Transverse colon (tissue), 4 donors: ENCODE measurements around the gene STEAP2. TPM values are rescaled to one million over a fixed set of nuclear protein-coding genes. Genes with fewer than 3 reads are reported as not detected.
"Not testable (repeated sequence)": the region's sequence is repeated elsewhere in the genome, so short reads cannot be mapped to it uniquely, and the experiment has no call there.

ENCODE experiments used
- DNase-seq: peaks from one replicate; pipeline ENCODE4 v3.0.0-alpha.2; 2019
- H3K27ac ChIP-seq, 4 donors: fragments of 200-600 bp; sonication (generic); 2 replicates each; pipeline ENCODE4 v1.5.1; 2016 to 2018; ENCODE audit warnings: inconsistent platforms in 4 of 4
- H3K27me3 ChIP-seq: fragments of 200-600 bp; sonication (generic); 2 replicates; pipeline ENCODE4 v1.5.1; 2017; ENCODE audit warnings: inconsistent platforms
- H3K36me3 ChIP-seq, 4 donors: fragments of 200-600 bp; sonication (generic); 2 replicates each; pipeline ENCODE4 v1.5.1; 2017 to 2019; ENCODE audit warnings: inconsistent platforms in 4 of 4
- H3K4me1 ChIP-seq, 4 donors: fragments of 200-600 bp; sonication (generic); 2 replicates each; pipeline ENCODE4 v1.5.1; 2017 to 2020; ENCODE audit warnings: inconsistent platforms in 4 of 4
- H3K4me3 ChIP-seq, 4 donors: fragments of 200-600 bp; sonication (generic); 1 replicate in 1 of 4; 2 replicates in 3 of 4; pipeline versions ENCODE4 v1.5.1 to v1.6.1; 2017 to 2019; ENCODE audit warnings: inconsistent platforms in 4 of 4
- H3K9me3 ChIP-seq, 2 donors: fragments of 200-600 bp; sonication (generic); 2 replicates each; pipeline ENCODE4 v1.5.1; 2017 to 2019; ENCODE audit warnings: inconsistent platforms in 2 of 2
- EP300 ChIP-seq: sonication (generic); formaldehyde crosslinking; IDR thresholded peaks from one replicate; pipeline ENCODE4 v1.6.1; 2017; ENCODE audit warnings: antibody characterized with exemption, low read depth
- POLR2A ChIP-seq: fragments of 450-650 bp; IDR thresholded peaks from one replicate; pipeline ENCODE4 v1.6.1; 2016; ENCODE audit warnings: antibody characterized with exemption, mild to moderate bottlenecking, moderate library complexity
- POLR2AphosphoS5 ChIP-seq, 3 donors: sonication (generic); formaldehyde crosslinking; IDR thresholded peaks; one replicate each; pipeline ENCODE4 v1.6.1; 2016; ENCODE audit warnings: antibody characterized with exemption in 3 of 3
- WGBS, 2 donors: methylation state at CpG; one replicate each; pipeline ENCODE4 v1.1.5; 2018; ENCODE audit warnings: low coverage in 1 of 2; 5-methylcytosine and 5-hydroxymethylcytosine counted together
- in situ Hi-C, 4 donors: fragments of 200-750 bp; cut with MboI; loops; one replicate each; pipeline versions ENCODE4 v1.15.0 to v1.15.1; 2017; ENCODE audit warnings: low sequenced_read_pairs in 3 of 4, low pct_ligation_motif_present in 1 of 4, low pct_unique_long_range_greater_than_20kb in 1 of 4
- intact Hi-C: fragments of 100-400 bp; cut with DNase I; formaldehyde crosslinking; loops from one replicate; pipeline ENCODE4 v1.15.1; 2023; ENCODE audit warnings: low total_unique reads
- total RNA-seq, 4 donors: library from RNA; depleted of rRNA; stranded (reverse); fragments of >200 nt; gene quantifications; one replicate each; pipeline ENCODE4 v1.1.0, GENCODE V29; 2016
- TF ChIP-seq, protein P1 (sequence below), 5 experiments: fragments of 200-600 bp in 3 of 5; fragments of 450-650 bp in 2 of 5; sonication (generic) in 3 of 5; IDR thresholded peaks; 1 replicate in 2 of 5; 2 replicates in 3 of 5; pipeline ENCODE4 v1.5.1; 2016 to 2017; ENCODE audit warnings: antibody characterized with exemption in 5 of 5, inconsistent platforms in 3 of 5, mild to moderate bottlenecking in 2 of 5, moderate library complexity in 1 of 5

Gene STEAP2
- total RNA-seq, 4 donors from 2014 or later: 9.2 to 42.9 (median 27.9) TPM

DNA sequence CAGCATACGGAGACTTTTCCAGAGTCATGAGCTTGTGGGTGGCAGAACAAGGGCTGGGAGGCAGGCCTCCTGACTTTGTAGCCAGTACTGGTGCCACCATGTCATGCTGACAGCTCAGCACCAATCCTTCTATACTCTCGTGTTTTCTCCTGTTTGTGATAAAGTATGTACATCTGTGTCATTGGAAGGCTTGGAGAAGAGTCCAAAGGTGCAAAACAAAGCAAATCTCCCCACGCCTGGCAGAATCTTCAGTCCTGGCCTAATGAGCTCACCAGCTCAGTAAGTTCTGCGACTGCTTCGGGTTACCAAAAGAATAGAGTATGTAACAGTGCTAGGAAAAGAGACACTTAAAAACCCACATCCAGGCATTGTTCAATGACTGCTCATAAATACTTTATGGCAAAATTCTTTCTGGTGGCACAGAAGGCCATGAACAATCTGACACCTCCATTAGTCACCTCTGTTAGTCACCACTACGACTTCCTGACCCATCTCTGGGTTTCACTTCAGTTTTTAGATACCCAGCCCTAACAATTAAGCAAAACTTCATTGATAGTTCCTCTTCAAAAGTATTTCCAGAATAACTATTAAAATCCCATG, 32.8 kb upstream of the STEAP2 start:
- H3K4me3 ChIP-seq: no peak overlapping the region
- in situ Hi-C loops: no loop called here
- TF ChIP-seq EP300: no peak
- TF ChIP-seq POLR2AphosphoS5 (IDR thresholded peaks at IDR 0.05): no peak
- no peak for TF ChIP-seq POLR2A
- TF ChIP-seq, protein P1, sequence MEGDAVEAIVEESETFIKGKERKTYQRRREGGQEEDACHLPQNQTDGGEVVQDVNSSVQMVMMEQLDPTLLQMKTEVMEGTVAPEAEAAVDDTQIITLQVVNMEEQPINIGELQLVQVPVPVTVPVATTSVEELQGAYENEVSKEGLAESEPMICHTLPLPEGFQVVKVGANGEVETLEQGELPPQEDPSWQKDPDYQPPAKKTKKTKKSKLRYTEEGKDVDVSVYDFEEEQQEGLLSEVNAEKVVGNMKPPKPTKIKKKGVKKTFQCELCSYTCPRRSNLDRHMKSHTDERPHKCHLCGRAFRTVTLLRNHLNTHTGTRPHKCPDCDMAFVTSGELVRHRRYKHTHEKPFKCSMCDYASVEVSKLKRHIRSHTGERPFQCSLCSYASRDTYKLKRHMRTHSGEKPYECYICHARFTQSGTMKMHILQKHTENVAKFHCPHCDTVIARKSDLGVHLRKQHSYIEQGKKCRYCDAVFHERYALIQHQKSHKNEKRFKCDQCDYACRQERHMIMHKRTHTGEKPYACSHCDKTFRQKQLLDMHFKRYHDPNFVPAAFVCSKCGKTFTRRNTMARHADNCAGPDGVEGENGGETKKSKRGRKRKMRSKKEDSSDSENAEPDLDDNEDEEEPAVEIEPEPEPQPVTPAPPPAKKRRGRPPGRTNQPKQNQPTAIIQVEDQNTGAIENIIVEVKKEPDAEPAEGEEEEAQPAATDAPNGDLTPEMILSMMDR (IDR thresholded peaks at IDR 0.05): no peak
- no peaks in the 10 kb centered on the region for H3K36me3 ChIP-seq
- intact Hi-C loops: no loop called here
- H3K4me1 ChIP-seq: peaks cover 0 to 9% (median under 1%) of the 10 kb centered on the region in 4 donors
- WGBS, 2 donors: 65 to 80% methylated on average over 5 to 6 of the region's 6 CpGs
- H3K9me3 ChIP-seq: no peaks in the 10 kb centered on the region
- H3K27ac ChIP-seq: no peak overlapping the region
- DNase-seq: no peak
- H3K27me3 ChIP-seq: no peaks in the 10 kb centered on the region

DNA sequence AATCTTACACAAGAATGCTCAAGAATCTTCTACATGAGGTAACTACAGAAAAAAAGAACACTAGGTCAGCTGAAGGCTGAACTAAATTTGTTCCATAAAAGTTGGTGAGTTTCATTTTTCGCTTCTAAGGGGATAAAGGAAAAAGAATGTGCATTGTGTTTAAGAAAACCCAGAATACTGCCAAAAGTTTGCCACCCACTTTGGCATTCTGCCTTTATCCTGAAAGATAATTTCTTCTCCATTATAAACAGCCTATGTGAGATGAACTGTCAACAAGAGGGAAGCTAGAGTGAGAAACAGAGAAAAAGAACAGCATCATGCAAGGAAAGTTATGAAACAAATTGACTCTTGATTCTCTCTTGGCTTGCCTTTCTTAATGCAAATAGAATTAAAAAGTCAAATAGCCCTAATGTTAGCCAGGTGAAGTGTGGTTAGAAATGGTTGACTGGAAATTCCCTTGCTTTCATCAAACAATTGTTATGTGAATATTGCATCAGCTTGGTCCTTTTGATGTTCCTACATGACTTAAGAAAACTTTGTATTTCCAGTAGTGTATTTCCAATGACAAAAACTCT, 31.4 kb upstream of the STEAP2 start:
- Histone ChIP-seq H3K27me3 (no peaks in the 10 kb centered on the region), H3K9me3 (no peaks in the 10 kb centered on the region), H3K27ac (no peak overlapping the region), H3K36me3 (no peaks in the 10 kb centered on the region), H3K4me1 (peaks cover 0 to 9% (median 0%) of the 10 kb centered on the region in 4 donors), H3K4me3 (no peak overlapping the region)
- no peak for TF ChIP-seq POLR2AphosphoS5 (IDR thresholded peaks at IDR 0.05)
- TF ChIP-seq EP300: no peak
- TF ChIP-seq, protein P1 (IDR thresholded peaks at IDR 0.05): no peak
- no peak for TF ChIP-seq POLR2A
- intact Hi-C loops (no loop called here), in situ Hi-C loops (no loop called here)
- WGBS, 2 donors: 64 to 66% methylated on average over 1 of the region's 1 CpG
- no peak for DNase-seq

DNA sequence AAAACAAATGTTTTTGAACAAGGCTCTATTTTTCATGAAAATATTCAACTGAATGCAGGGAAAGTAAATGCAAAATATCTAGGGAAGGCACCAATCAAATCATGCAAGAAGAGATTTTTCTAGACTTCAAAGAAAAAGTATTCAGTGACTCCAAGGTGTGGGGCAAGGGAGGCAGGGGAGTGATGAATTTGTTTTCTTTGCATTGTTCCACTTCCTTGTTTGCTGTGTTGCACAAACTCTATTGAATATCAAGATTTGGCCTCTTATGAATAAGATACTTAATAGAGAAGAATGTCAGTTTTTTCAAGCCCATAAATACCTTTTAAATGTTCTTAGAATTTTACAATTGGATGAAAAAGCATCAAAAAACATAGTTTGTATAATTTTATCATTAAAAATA, 30.9 kb upstream of the STEAP2 start:
- in situ Hi-C loops: no loop called here
- no peaks in the 10 kb centered on the region for H3K9me3 ChIP-seq
- no peak overlapping the region for H3K4me3 ChIP-seq
- no peaks in the 10 kb centered on the region for H3K36me3 ChIP-seq
- H3K27ac ChIP-seq: no peak overlapping the region
- TF ChIP-seq POLR2A: no peak
- TF ChIP-seq, protein P1 (IDR thresholded peaks at IDR 0.05): no peak
- no peak for TF ChIP-seq POLR2AphosphoS5 (IDR thresholded peaks at IDR 0.05)
- no peak for TF ChIP-seq EP300
- peaks cover 0 to 9% (median 0%) of the 10 kb centered on the region in 4 donors for H3K4me1 ChIP-seq
- no peaks in the 10 kb centered on the region for H3K27me3 ChIP-seq
- intact Hi-C loops: no loop called here
- DNase-seq: no peak

DNA sequence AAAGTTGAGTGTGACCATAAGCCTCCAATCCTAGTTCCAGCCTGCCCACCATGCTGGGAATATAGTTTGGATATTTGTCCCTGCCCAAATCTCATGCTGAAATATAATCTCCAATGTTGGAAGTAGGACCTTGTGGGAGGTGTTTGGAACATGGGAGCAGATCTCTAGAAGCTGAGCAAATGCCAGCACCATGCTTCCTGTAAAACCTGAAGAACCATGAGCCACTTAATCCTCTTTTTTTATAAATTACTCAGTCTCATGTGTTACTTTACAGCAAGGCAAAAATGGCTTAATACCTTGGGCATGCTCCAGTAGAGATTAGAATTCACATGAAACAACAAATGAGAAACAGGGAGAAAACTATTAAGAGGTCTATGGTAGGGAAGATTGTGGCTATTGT, 30.1 kb upstream of the STEAP2 start:
- Histone ChIP-seq H3K36me3 (no peaks in the 10 kb centered on the region), H3K27me3 (no peaks in the 10 kb centered on the region), H3K27ac (no peak overlapping the region), H3K9me3 (no peaks in the 10 kb centered on the region), H3K4me1 (peaks cover 0 to 9% (median 0%) of the 10 kb centered on the region in 4 donors), H3K4me3 (no peak overlapping the region)
- in situ Hi-C loops (no loop called here), intact Hi-C loops (no loop called here)
- no peak for DNase-seq
- TF ChIP-seq EP300 (no peak), POLR2AphosphoS5 (IDR thresholded peaks at IDR 0.05) (no peak), POLR2A (no peak)
- TF ChIP-seq, protein P1 (IDR thresholded peaks at IDR 0.05): no peak

DNA sequence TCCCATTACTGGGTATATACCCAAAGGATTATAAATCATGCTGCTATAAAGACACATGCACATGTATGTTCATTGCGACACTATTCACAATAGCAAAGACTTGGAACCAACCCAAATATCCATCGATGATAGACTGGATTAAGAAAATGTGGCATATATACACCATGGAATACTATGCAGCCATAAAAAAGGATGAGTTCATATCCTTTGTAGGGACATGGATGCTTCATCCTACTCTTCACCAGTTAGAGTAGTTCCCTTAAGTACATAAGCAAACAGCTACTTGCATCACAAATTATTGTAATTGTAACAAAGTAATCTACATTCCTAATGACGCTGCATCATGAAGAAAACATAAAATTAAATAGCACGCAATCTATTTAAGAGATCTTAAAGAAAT, 25.2 kb upstream of the STEAP2 start:
- intact Hi-C loops, DNase-seq, H3K36me3 ChIP-seq, H3K27ac ChIP-seq, H3K4me3 ChIP-seq, H3K27me3 ChIP-seq, H3K9me3 ChIP-seq, in situ Hi-C loops: not testable (repeated sequence)
- H3K4me1 ChIP-seq: peaks cover 0 to 12% (median 7%) of the 10 kb centered on the region in 4 donors
- WGBS, 2 donors: 74 to 86% methylated on average over 4 of the region's 4 CpGs
